DND-41 (cell line): ENCODE results near the gene SLC25A36.

Source experiments
- ATAC-seq: fragments of 200-7000 bp; cut with Tn5 transposase; 3 replicates; pipeline ENCODE4 v1.9.1; 2021; ENCODE audit warnings: low read depth; ENCODE audit not compliant: insufficient read depth
- DNase-seq: peaks from one replicate; pipeline ENCODE4 v3.0.0-alpha.2; 2020
- H2AFZ ChIP-seq: 2 replicates; pipeline ENCODE4 v1.6.0; 2012; ENCODE audit warnings: low read depth, low read length
- H3K27ac ChIP-seq: 2 replicates; pipeline ENCODE4 v1.5.1; 2012; ENCODE audit warnings: low read length, inconsistent platforms
- H3K27me3 ChIP-seq: fragments of 200-600 bp; sonication (generic); 2 replicates; pipeline ENCODE4 v1.6.0; 2012; ENCODE audit warnings: low read length, mild to moderate bottlenecking, inconsistent platforms; ENCODE audit not compliant: insufficient read depth, poor library complexity
- H3K36me3 ChIP-seq: 2 replicates; pipeline ENCODE4 v1.5.1; 2012; ENCODE audit warnings: low read length, inconsistent platforms; ENCODE audit not compliant: insufficient read depth
- H3K4me1 ChIP-seq: 2 replicates; pipeline ENCODE4 v1.5.1; 2012; ENCODE audit warnings: mild to moderate bottlenecking, low read length; ENCODE audit not compliant: insufficient read depth
- H3K4me2 ChIP-seq: 2 replicates; pipeline ENCODE4 v1.6.0; 2012; ENCODE audit warnings: mild to moderate bottlenecking, moderate library complexity, low read length, inconsistent platforms; ENCODE audit not compliant: insufficient read depth
- H3K4me3 ChIP-seq, 2 experiments: fragments of 200-600 bp in 1 of 2; shearing (Covaris generic) in 1 of 2; 2 replicates each; pipeline ENCODE4 v1.5.1; 2012 to 2016; ENCODE audit warnings: inconsistent platforms in 2 of 2, low read length in 2 of 2, mild to moderate bottlenecking in 2 of 2, low read depth in 1 of 2, moderate library complexity in 1 of 2
- H3K79me2 ChIP-seq: 2 replicates; pipeline ENCODE4 v1.6.0; 2012; ENCODE audit warnings: low read length, inconsistent platforms; ENCODE audit not compliant: insufficient read depth
- H3K9ac ChIP-seq: 2 replicates; pipeline ENCODE4 v1.6.0; 2012; ENCODE audit warnings: low read depth, mild to moderate bottlenecking, inconsistent platforms, low read length, moderate library complexity
- H3K9me3 ChIP-seq: 2 replicates; pipeline ENCODE4 v1.5.1; 2012; ENCODE audit warnings: low read length, moderate library complexity, mild to moderate bottlenecking, inconsistent platforms; ENCODE audit not compliant: insufficient read depth, severe bottlenecking
- H4K20me1 ChIP-seq: 2 replicates; pipeline ENCODE4 v1.6.0; 2012; ENCODE audit warnings: low read length; ENCODE audit not compliant: insufficient read depth
- EZH2 ChIP-seq: IDR thresholded peaks from 3 replicates; pipeline ENCODE4 v1.6.1; 2012; ENCODE audit warnings: borderline replicate concordance, low read depth, mild to moderate bottlenecking, moderate library complexity, low read length, inconsistent platforms; ENCODE audit not compliant: severe bottlenecking
- TF ChIP-seq, protein P1 (sequence below): IDR thresholded peaks from 2 replicates; pipeline ENCODE4 v1.5.1; 2012; ENCODE audit warnings: borderline replicate concordance, low read length, moderate library complexity, mild to moderate bottlenecking; ENCODE audit not compliant: poor library complexity, severe bottlenecking; ENCODE audit errors: extremely low read depth

The SLC25A36 gene

DNA sequence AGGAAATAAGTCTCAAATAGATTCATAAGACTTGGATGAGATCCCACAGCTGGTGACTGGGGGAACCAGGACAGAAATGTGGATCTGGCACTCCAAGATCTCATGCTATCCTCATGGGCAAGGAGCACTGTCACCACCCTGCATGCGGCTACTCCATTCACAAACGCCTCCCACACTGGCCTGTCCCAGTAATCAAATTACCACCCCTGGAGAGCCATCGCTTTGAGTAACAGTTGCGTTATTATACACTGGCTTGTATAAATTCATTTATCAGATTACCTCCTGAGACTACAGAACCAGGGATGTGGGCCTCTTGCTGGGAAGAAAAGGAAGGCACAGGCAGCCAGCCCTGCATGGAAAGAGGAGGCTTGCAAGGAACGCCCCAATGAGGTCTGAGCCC, 27.9 kb upstream of the SLC25A36 start:
- H3K36me3 ChIP-seq: no peaks in the 10 kb centered on the region
- TF ChIP-seq, protein P1, sequence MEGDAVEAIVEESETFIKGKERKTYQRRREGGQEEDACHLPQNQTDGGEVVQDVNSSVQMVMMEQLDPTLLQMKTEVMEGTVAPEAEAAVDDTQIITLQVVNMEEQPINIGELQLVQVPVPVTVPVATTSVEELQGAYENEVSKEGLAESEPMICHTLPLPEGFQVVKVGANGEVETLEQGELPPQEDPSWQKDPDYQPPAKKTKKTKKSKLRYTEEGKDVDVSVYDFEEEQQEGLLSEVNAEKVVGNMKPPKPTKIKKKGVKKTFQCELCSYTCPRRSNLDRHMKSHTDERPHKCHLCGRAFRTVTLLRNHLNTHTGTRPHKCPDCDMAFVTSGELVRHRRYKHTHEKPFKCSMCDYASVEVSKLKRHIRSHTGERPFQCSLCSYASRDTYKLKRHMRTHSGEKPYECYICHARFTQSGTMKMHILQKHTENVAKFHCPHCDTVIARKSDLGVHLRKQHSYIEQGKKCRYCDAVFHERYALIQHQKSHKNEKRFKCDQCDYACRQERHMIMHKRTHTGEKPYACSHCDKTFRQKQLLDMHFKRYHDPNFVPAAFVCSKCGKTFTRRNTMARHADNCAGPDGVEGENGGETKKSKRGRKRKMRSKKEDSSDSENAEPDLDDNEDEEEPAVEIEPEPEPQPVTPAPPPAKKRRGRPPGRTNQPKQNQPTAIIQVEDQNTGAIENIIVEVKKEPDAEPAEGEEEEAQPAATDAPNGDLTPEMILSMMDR: no peak
- no peak for TF ChIP-seq EZH2
- no peaks in the 10 kb centered on the region for H4K20me1 ChIP-seq
- no peak overlapping the region for H3K9ac ChIP-seq
- no peak overlapping the region for H3K27ac ChIP-seq
- H3K4me1 ChIP-seq: no peaks in the 10 kb centered on the region
- H3K27me3 ChIP-seq: peaks cover 4% of the 10 kb centered on the region
- no peak overlapping the region for H2AFZ ChIP-seq
- ATAC-seq: no peak
- no peak overlapping the region for H3K4me3 ChIP-seq
- no peaks in the 10 kb centered on the region for H3K9me3 ChIP-seq
- H3K79me2 ChIP-seq: no peaks in the 10 kb centered on the region
- no peak overlapping the region for H3K4me2 ChIP-seq
- no peak for DNase-seq

DNA sequence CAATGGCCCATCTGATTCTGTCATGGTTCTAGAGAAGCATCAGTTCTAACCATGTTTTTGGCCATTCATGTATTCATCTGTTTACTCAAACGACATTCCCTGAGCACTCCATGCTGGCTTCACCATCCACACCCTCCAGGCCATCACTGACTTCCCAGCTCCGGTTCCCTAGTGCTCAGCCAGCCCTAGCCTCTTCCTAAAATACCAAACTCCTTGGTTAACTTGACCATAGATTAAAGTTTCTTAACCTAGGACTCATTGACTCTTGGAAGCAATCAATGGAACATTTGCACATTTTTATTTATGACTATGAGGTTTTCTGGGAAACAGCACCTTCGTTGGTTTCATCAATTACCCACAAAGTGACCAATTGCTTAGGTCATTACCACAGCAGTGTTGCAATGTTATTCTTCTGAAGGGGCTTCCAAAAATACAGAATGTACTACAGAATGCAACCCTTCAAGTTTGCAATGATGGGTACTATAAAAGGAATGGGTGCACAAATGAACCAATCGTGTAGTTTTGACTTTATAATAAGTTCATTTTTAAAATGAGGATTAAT, 27.2 kb upstream of the SLC25A36 start:
- Histone ChIP-seq H2AFZ (no peak overlapping the region), H3K9ac (no peak overlapping the region), H3K9me3 (no peaks in the 10 kb centered on the region), H3K4me2 (no peak overlapping the region), H3K79me2 (no peaks in the 10 kb centered on the region), H4K20me1 (no peaks in the 10 kb centered on the region), H3K4me1 (no peaks in the 10 kb centered on the region), H3K36me3 (no peaks in the 10 kb centered on the region), H3K27ac (no peak overlapping the region), H3K27me3 (peaks cover 7% of the 10 kb centered on the region), H3K4me3 (no peak overlapping the region)
- DNase-seq: no peak
- no peak for TF ChIP-seq EZH2
- TF ChIP-seq, protein P1: no peak
- ATAC-seq: no peak

DNA sequence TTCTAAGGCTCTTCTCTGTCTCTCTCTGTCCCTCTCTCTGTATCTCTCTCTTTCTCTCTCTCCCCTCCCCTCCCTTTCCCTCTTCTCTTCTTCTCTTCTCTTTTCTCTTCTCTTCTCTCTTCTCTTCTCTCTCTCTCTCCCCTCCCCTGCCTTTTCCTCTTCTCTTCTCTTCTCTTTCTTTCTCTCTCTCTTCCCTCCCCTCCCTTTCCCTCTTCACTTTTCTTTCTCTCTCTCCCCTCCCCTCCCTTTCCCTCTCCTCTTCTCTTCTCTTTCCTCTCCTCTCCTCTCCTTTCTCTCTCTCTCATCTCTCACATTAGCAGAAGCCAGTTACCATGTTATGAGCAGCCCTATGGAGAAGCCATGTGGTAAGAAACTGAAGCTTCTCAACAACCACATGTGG, 25.0 kb upstream of the SLC25A36 start:
- no peak for TF ChIP-seq EZH2
- TF ChIP-seq, protein P1: no peak
- no peaks in the 10 kb centered on the region for H4K20me1 ChIP-seq
- H3K4me2 ChIP-seq: no peak overlapping the region
- H3K9me3 ChIP-seq: no peaks in the 10 kb centered on the region
- ATAC-seq: no peak
- H2AFZ ChIP-seq: no peak overlapping the region
- no peak for DNase-seq
- peaks cover 7% of the 10 kb centered on the region for H3K27me3 ChIP-seq
- H3K9ac ChIP-seq: no peak overlapping the region
- H3K36me3 ChIP-seq: no peaks in the 10 kb centered on the region
- no peaks in the 10 kb centered on the region for H3K4me1 ChIP-seq
- no peaks in the 10 kb centered on the region for H3K79me2 ChIP-seq
- H3K4me3 ChIP-seq: no peak overlapping the region
- H3K27ac ChIP-seq: no peak overlapping the region

DNA sequence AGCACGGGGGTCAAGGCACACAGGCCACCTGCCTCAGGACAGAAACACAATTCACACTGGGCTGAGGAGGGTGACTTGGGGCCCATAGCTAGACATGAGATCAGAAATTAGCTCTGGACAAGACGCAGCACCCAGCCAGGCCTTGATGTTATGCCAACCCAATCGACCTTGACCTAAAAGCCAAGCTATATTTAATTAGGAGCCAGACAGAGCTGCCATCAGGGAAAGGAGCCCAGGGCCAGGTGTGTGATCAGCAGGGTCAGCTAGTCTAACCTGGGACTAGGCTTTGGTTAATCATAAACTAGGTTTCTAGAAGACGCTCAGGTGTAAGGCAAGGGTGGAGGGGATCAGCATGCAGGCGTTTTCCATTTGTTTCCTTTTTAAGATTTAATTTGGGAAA, 23.9 kb upstream of the SLC25A36 start:
- Histone ChIP-seq H2AFZ (no peak overlapping the region), H3K9me3 (no peaks in the 10 kb centered on the region), H3K4me1 (no peaks in the 10 kb centered on the region), H3K36me3 (no peaks in the 10 kb centered on the region), H3K9ac (no peak overlapping the region), H3K27ac (no peak overlapping the region), H4K20me1 (no peaks in the 10 kb centered on the region), H3K4me3 (no peak overlapping the region), H3K79me2 (no peaks in the 10 kb centered on the region), H3K27me3 (peaks cover 7% of the 10 kb centered on the region), H3K4me2 (no peak overlapping the region)
- DNase-seq: no peak
- no peak for ATAC-seq
- TF ChIP-seq EZH2: no peak
- TF ChIP-seq, protein P1: no peak
